ENCODE data around the gene VPS37C. TPM values are rescaled to one million over a fixed set of nuclear protein-coding genes. Genes with fewer than 3 reads are reported as not detected.

Gene VPS37C
- total RNA-seq, 1 donor from 2014 or later, result 30.2 TPM

- Histone ChIP-seq H3K4me1 (peaks cover 10% of the 10 kb centered on the region), H3K36me3 (peaks cover 24% of the 10 kb centered on the region), H3K27me3 (no peaks in the 10 kb centered on the region), H3K4me3 (no peak overlapping the region), H3K9me3 (no peaks in the 10 kb centered on the region), H3K27ac (no peak overlapping the region)
- DNase-seq, result no peak
- ATAC-seq, result no peak
- intact Hi-C loops (cut with DNase I), result no loop called here
- TF ChIP-seq, protein P1, sequence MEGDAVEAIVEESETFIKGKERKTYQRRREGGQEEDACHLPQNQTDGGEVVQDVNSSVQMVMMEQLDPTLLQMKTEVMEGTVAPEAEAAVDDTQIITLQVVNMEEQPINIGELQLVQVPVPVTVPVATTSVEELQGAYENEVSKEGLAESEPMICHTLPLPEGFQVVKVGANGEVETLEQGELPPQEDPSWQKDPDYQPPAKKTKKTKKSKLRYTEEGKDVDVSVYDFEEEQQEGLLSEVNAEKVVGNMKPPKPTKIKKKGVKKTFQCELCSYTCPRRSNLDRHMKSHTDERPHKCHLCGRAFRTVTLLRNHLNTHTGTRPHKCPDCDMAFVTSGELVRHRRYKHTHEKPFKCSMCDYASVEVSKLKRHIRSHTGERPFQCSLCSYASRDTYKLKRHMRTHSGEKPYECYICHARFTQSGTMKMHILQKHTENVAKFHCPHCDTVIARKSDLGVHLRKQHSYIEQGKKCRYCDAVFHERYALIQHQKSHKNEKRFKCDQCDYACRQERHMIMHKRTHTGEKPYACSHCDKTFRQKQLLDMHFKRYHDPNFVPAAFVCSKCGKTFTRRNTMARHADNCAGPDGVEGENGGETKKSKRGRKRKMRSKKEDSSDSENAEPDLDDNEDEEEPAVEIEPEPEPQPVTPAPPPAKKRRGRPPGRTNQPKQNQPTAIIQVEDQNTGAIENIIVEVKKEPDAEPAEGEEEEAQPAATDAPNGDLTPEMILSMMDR (IDR thresholded peaks at IDR 0.05), result no peak
These were observed 29.6 kb downstream of the VPS37C start for GRCh38 chr11:61131586-61131985.

GRCh38 chr11:61131186-61131585, 30.0 kb downstream of the VPS37C start:
- peaks cover 10% of the 10 kb centered on the region for H3K4me1 ChIP-seq
- TF ChIP-seq, protein P1 (IDR thresholded peaks at IDR 0.05), result no peak
- intact Hi-C loops (cut with DNase I), result no loop called here
- DNase-seq, result no peak
- ATAC-seq, result no peak
- peaks cover 24% of the 10 kb centered on the region for H3K36me3 ChIP-seq
- H3K4me3 ChIP-seq, result no peak overlapping the region
- no peak overlapping the region for H3K27ac ChIP-seq
- H3K9me3 ChIP-seq, result no peaks in the 10 kb centered on the region
- no peaks in the 10 kb centered on the region for H3K27me3 ChIP-seq

DNA sequence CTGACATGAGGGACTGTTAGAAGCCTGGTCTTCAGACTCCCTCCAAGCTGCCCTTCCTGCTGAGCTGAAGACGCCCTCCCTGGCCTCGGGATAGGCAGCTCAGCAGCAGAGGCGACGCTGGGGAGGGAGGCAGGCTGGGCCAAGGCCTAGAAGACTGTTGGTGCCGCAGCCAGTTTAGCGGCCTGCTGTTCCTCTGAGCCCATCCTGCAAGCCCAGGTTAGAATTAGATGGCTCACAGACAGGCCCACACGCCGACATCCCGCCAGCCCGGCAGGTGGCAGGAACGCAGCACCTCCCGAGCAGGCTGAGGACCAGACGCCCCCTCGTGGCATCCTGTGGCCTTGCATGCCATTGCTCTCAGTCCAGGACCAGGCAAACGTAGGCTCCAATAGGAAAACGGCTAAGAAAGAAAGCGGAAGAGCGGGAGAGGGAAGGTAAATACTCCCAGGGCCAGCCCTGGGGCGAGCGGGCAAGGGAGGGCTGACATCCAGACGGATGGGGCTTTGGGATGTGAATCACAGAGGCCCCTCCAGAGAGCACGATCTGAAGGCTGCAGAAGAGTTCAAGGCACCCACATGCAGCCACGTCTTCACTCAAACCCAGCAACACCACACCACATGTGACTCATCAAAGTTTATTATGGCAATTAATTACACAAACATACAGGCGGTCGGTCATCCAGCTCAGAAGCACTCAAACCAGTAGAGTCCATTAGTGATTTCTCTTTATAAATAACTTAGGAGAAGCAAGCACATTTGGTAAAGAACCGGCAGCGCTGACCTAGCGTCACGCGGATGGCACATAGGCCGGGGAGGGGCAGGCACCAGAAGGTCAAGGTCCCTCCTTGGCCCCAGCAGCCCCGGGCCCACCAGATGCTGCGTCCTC, 31.3 kb downstream of the VPS37C start:
- DNase-seq, result peak; percentile 93
- peak overlapping the region; percentile 12 for H3K27ac ChIP-seq

GRCh38 chr11:61128947-61129638, 32.1 kb downstream of the VPS37C start:
- TF ChIP-seq, protein P1 (IDR thresholded peaks at IDR 0.05), result no peak
- Histone ChIP-seq H3K9me3 (no peaks in the 10 kb centered on the region), H3K36me3 (peaks cover 16% of the 10 kb centered on the region), H3K27me3 (no peaks in the 10 kb centered on the region), H3K4me1 (peaks cover 10% of the 10 kb centered on the region), H3K4me3 (no peak overlapping the region), H3K27ac (no peak overlapping the region)
- ATAC-seq, result no peak
- intact Hi-C loops (cut with DNase I), result no loop called here
- no peak for DNase-seq

More for the DNA sequence above, 31.3 kb downstream of the VPS37C start:
- TF ChIP-seq, protein P1 (IDR thresholded peaks at IDR 0.05), result peak; percentile 99
- Histone ChIP-seq H3K4me1 (peaks cover 10% of the 10 kb centered on the region), H3K9me3 (no peaks in the 10 kb centered on the region), H3K4me3 (no peak overlapping the region), H3K36me3 (peaks cover 24% of the 10 kb centered on the region), H3K27me3 (no peaks in the 10 kb centered on the region)
- ATAC-seq, result peak; percentile 97
- intact Hi-C loops (cut with DNase I), result no loop called here

- H3K27me3 ChIP-seq, result no peaks in the 10 kb centered on the region
- TF ChIP-seq, protein P1 (IDR thresholded peaks at IDR 0.05), result no peak
- ATAC-seq (no peak), DNase-seq (no peak)
- no peaks in the 10 kb centered on the region for H3K9me3 ChIP-seq
- H3K27ac ChIP-seq, result no peak overlapping the region
- no peak overlapping the region for H3K4me3 ChIP-seq
- H3K36me3 ChIP-seq, result peaks cover 7% of the 10 kb centered on the region
- H3K4me1 ChIP-seq, result peaks cover 10% of the 10 kb centered on the region
- intact Hi-C loops (cut with DNase I), result no loop called here
These were observed 33.2 kb downstream of the VPS37C start for GRCh38 chr11:61127991-61128390.

Measured in upper lobe of right lung (tissue), 1 donor.